ENCODE measurements around the gene TGFBR2.

Gene TGFBR2

DNA sequence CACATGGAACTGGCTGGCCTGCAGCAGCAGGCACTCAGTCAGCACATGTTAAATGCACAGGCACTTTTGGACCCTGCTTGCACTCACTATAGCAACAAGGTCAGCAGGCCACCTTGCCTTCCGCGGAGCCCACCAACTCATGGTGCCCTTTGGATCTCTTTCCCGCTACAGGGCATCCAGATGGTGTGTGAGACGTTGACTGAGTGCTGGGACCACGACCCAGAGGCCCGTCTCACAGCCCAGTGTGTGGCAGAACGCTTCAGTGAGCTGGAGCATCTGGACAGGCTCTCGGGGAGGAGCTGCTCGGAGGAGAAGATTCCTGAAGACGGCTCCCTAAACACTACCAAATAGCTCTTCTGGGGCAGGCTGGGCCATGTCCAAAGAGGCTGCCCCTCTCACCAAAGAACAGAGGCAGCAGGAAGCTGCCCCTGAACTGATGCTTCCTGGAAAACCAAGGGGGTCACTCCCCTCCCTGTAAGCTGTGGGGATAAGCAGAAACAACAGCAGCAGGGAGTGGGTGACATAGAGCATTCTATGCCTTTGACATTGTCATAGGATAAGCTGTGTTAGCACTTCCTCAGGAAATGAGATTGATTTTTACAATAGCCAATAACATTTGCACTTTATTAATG lies 85.0 kb downstream of the TGFBR2 start:
- DNase-seq (ENCODE audit: low read depth in 3 of 3, low spot score in 1 of 3) = no peak

DNA sequence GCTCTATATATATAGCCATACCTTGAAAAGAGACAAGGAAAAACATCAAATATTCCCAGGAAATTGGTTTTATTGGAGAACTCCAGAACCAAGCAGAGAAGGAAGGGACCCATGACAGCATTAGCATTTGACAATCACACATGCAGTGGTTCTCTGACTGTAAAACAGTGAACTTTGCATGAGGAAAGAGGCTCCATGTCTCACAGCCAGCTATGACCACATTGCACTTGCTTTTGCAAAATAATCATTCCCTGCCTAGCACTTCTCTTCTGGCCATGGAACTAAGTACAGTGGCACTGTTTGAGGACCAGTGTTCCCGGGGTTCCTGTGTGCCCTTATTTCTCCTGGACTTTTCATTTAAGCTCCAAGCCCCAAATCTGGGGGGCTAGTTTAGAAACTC lies 85.5 kb downstream of the TGFBR2 start:
- DNase-seq (ENCODE audit: low read depth in 3 of 3, low spot score in 1 of 3) = no peak

DNA sequence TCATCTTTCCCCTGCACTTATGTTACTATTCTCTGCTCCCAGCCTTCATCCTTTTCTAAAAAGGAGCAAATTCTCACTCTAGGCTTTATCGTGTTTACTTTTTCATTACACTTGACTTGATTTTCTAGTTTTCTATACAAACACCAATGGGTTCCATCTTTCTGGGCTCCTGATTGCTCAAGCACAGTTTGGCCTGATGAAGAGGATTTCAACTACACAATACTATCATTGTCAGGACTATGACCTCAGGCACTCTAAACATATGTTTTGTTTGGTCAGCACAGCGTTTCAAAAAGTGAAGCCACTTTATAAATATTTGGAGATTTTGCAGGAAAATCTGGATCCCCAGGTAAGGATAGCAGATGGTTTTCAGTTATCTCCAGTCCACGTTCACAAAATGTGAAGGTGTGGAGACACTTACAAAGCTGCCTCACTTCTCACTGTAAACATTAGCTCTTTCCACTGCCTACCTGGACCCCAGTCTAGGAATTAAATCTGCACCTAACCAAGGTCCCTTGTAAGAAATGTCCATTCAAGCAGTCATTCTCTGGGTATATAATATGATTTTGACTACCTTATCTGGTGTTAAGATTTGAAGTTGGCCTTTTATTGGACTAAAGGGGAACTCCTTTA lies 86.2 kb downstream of the TGFBR2 start:
- no peak for DNase-seq (ENCODE audit: low read depth in 3 of 3, low spot score in 1 of 3)

DNA sequence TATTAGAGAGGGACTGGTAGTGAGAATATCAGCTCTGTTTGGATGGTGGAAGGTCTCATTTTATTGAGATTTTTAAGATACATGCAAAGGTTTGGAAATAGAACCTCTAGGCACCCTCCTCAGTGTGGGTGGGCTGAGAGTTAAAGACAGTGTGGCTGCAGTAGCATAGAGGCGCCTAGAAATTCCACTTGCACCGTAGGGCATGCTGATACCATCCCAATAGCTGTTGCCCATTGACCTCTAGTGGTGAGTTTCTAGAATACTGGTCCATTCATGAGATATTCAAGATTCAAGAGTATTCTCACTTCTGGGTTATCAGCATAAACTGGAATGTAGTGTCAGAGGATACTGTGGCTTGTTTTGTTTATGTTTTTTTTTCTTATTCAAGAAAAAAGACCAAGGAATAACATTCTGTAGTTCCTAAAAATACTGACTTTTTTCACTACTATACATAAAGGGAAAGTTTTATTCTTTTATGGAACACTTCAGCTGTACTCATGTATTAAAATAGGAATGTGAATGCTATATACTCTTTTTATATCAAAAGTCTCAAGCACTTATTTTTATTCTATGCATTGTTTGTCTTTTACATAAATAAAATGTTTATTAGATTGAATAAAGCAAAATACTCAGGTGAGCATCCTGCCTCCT lies 87.2 kb downstream of the TGFBR2 start:
- peak in 2 of 3 donors; percentile 9 to 16 for DNase-seq (ENCODE audit: low read depth in 3 of 3, low spot score in 1 of 3)

DNA sequence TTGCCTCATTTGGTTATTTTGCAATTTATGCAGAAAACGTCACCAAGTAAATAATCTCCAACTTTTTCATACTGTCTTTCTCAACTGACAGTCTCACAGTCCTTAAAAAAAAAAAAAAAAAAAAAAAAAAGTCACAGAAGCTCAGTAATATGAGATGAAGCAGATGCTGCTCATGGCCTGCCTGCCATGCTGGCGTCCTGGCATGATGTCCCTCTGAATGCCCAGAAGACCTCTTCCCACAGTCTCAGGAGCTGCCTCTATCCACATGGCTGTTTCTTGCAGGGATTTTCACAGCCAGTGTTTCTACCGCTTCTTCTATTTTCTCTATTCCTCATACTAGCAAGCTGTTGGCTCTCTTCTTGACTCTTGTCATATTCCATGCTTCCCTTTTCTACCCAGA lies 87.7 kb downstream of the TGFBR2 start:
- DNase-seq (ENCODE audit: low read depth in 3 of 3, low spot score in 1 of 3) = no peak

DNA sequence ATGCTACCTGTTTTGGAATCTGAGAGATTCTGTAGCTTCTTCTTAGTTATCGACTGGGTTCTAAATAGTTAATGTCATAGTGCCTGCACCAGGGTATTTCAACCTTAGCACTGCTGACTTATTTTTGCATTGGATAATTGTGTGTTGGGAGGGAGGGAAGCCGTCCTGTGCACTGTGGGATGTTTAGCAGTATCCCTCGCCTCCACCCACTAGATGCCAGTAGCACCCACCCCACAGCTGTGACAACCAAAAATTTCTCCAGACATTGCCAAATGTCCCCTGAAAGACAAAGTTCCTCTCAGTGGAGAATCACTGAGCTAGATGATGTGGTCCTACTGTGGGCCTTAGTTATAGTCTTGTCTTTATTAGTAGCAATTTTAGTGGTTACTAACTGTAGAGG lies 88.3 kb downstream of the TGFBR2 start:
- no peak for DNase-seq (ENCODE audit: low read depth in 3 of 3, low spot score in 1 of 3)

DNA sequence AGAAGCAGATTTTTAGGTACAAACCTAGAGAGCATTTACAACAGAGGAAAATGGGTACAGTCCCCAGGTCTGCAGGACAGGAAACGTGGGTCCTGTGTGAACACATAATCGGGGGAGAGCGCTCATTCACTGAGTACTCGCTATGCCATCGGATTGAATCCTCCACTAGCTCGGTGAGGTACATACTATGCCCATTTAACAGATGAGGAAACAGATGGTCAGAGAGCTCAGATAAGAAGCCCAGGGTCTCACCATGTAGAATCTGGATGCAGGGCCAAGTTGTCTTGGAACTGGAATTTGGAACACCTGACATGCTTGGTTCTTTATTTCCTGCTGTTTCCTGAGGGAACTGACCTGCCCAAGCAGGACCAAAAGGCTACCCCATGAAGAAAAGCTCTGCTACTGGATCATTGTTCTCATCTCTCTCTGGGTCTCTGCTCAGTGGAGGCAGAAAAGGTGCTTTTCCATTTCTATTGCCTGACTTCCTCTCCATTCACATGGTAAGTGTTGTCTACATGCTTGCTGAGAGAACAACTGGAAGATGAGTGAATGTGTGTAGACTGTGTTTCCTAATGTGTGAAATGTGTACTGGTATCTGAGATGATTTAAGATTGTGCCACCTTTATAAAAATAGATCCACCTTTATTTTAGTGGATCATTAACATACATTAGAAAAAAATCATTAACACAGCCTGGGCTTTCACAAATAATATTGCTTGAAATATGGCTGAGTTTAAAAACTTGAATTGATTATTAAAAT lies 89.1 kb downstream of the TGFBR2 start:
- DNase-seq (ENCODE audit: low read depth in 3 of 3, low spot score in 1 of 3) = no peak

DNA sequence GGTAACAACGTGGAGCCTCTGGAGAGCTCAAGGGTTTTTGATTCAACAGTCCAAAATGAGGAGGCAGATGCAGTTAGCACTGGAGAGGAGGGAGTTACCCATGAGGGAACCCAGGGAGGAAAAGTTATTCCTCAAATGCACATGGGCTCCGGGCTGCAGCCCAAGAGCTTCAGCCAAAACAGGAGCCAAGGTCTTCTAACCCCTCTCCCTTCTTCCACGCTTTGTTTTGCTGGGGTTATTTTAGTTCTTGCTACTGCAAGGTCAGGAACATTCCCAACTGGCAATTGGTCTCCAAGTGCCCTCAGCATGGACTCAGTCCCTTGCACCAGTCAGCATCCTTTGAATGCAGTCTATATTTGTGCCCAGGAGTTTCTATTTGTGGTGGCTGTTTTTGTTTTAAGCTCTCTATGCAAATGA lies 90.0 kb downstream of the TGFBR2 start:
- DNase-seq (ENCODE audit: low read depth in 3 of 3, low spot score in 1 of 3) = no peak

DNA sequence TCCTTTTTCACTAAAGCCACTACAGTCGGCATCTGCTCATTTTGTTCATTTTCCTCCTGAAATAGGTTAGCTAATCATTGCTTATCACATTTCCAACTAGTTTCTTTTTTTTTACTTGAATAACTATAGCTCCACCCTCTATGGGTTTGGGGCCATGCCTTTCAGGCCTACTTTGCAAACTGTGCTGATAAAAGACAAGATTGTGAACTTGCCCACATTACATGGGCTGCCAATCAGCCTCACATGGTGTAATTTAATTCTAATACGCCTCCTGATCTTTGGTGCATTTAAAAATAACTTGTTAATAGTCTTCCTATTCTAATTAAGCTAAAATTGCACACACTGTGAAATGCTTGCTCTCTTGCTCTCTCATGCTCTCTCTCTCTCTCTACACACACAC lies 90.5 kb downstream of the TGFBR2 start:
- DNase-seq (ENCODE audit: low read depth in 3 of 3, low spot score in 1 of 3) = no peak

DNA sequence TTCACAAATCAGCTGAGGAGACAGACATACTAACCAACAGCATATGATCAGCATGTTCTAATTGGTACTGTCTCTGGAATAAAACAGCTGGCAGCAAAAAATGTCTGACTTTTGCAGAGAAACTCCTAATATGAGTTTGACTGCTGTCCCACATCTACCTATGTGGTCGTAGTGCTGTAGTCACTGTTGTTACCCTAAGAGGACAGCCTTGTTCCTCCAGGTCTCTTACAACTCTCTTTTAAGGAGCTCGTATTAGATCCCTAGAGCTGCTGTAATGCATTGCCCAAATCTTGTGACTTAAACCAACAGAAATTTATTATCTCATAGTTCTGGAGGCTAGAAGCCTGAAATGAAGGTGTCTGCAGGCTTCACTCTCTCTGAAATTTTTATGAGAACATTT lies 92.1 kb downstream of the TGFBR2 start:
- DNase-seq (ENCODE audit: low read depth in 3 of 3, low spot score in 1 of 3) = no peak

DNA sequence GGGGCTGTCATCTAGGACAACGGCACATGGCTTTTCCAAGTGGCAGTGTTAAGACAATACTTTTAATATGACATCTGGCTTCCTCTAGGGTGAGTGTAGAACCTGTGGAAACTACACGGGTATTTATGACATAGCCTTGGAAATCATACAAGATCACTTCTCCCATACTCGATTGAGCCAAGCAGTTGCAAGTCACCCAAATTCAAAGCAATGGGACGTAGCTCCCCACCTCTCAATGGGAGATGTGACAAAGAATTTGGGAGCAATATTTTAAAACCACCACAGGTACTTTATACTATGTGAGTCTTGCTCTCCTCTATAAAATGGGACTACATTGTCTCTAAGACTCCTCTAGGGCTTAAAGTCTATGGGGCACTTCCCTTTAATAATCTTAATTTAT lies 93.5 kb downstream of the TGFBR2 start:
- DNase-seq (ENCODE audit: low read depth in 3 of 3, low spot score in 1 of 3) = no peak

DNA sequence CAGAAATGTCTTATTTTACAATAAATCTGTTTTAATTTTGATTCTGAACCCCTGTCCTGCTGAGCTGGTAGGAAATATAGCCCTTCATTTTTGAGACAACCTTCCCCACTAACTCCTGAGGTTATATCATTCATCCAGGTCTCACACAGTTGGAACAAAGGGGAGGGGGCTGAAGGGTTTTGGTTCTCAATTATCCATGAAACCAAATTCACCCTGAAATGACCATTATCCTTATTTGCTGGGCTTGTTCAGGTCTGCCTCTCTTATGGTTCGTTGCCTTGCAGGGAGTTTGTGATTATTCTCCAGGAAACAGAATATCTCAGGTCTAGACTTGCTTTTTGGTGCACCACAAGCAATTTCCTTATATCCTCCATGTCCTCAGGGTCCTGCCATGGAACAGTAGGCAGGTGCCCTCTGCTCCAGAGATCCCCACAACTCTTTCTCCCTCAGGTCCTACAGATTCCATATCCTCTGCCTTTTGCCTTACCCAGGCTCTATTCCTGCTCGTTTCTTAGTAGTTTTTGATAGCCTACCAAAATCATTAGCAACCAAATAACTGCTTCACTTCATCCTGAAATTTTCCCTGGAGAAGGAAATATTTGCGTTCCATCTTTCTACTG lies 94.4 kb downstream of the TGFBR2 start:
- DNase-seq (ENCODE audit: low read depth in 3 of 3, low spot score in 1 of 3) = no peak

DNA sequence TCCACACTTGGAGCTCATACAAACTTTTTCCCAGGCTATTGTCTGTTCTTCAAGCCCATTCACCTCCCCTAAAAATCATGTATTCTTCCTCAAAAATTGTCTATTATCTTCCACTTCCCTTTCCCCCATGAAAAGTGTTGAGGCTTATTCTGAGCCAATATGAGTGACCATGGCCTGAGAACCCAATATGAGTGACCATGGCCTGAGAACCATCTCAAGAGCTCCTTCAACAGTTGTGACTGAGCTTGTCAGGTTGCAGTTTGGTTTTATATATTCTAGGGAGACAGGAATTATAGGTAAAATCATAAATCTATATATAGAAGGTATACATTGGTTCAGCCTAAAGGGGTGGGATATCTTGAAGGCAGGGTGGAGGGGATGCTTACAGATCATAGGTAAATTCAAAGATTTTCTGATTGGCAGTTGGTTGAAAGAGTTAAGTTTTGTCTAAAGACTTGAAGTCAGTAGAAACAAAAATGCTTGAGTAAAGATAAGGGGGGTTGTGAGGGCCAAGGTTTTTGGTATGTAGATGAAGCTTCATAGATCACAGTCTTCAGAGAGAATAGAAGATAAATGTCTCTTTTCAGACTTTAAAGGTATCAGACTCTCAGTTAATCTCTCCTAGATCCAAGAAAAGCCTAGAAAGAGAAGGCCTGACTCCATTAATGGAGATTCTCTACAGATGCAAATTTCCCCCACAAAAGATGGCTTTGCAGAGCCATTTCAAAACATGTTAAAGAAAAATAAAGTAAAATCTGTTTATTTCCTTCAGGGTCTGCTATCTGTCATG lies 95.8 kb downstream of the TGFBR2 start:
- DNase-seq (ENCODE audit: low read depth in 3 of 3, low spot score in 1 of 3) = no peak

DNA sequence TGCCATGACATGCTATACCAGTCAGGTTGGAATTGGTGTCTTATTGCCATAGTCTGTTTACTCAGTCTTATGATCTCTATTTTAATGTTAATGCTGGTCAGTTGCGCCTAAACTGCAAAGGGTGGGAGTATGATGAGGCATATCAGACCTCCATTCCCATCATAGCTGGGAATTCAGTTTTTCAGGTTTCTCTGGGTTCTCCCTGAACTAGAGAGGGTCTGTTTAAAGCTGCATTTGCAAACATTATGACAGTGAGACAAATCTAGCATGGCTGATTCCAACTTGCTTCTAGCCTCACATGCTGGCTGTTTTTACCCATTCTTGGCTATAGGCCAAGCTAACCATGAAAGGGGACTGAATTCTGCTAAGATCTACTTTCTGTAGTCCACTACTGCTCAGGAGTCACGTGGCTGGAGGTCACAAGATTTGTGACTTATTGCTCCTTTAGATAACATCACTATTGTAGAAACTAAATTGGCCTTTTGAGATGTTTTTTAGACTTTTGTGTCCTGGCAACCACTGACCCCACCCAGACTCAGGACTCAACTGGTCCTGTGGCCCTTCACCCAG lies 96.5 kb downstream of the TGFBR2 start:
- DNase-seq (ENCODE audit: low read depth in 3 of 3, low spot score in 1 of 3) = no peak

DNA sequence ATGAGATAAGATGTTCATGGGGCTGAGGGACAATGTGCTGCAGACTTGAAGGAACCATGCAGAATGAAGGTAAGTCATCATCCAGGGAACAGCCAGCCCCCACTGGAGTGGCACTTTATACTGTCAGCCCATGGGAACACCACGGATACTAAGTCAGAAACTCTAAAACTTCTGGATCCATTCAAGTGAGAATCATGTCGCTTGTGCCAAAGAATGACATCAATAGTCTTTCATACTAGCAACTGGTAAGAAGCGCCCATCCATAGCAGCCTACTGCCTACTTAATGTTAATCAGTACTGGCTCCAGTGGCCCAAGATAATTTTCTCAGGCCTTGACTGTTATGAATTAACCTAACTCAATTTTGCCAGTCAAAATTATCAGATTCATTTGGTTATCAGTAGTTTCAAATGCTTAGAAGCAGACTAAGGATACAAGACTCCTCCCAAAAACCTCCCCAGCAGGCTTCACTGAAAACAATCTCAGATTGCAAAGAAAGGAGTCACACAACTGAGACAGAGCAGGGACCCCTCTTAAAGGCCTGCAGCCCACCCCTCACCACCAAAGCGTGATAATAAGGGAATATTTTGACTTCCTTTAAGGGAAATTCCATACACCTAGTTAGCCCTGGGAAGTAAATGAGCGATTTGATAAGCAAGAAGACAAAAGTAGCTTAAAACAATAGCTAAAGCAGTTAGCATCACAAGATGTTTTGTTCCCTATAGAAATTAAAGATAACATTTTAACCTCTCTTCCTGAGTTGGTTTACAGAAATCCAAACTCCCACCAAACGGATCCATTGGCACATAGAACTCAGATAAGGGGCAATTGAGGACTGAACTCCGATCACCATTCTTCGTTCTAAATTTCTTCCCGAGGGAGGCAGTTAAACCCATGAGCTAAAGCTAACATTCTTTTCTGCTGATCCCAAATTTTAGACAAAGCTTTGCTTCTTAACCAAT lies 98.8 kb downstream of the TGFBR2 start:
- no peak for DNase-seq (ENCODE audit: low read depth in 3 of 3, low spot score in 1 of 3)

DNA sequence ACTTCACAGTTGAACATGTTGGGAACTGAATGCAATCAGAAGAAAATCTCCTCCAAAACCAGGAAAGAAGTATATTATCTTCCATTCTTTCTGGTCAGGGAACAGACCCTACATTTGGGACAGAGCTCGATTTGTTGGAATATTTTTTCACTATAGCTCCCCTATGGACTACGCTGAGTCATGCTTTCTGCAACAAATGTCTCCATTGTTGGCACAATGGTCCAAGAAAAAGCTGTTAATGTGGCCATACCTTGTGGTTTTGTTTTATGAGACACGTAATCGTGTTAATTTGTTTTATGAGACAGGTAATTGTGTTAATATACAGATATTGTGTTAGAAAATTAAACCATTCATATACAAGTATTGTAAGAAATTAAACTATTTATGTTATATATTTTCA lies 101.4 kb downstream of the TGFBR2 start:
- DNase-seq (ENCODE audit: low read depth in 3 of 3, low spot score in 1 of 3) = no peak

DNA sequence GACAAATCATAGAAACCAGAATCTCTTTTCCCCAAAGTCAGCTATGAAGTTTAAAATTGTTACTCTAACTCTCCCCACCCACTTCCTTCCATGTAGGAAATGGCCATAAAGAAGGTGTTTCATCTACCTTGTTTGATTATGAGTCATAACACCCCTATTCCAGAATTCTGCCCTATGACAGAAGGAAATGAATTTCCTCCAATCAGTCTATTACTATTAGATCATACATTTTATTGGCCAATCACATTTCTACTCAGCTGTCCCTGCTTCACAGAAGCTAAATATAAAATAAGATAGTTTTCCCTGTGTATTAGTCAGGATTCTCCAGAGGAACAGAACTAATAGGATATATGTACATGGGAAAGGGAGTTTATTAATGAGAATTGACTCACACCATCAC lies 102.1 kb downstream of the TGFBR2 start:
- no peak for DNase-seq (ENCODE audit: low read depth in 3 of 3, low spot score in 1 of 3)

DNA sequence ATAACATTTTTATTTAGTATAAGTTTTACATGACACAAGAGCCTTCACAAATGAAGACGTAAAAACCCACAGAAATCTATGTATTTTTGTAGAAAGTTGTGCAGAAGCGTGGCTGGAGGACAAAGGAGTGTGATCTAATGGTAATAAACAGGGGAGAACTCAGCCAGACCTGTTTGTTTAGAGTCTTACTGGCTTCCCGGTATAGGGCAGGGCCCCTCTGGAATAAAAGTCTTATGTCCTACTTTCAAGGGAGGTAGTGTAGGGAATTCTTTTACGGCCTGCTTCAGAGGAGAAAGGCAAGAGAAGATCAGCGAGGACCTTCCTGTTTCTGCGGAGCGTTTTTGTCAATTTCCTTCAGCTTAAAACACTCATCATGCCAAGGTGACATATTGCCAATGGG lies 103.6 kb downstream of the TGFBR2 start:
- no peak for DNase-seq (ENCODE audit: low read depth in 3 of 3, low spot score in 1 of 3)

DNA sequence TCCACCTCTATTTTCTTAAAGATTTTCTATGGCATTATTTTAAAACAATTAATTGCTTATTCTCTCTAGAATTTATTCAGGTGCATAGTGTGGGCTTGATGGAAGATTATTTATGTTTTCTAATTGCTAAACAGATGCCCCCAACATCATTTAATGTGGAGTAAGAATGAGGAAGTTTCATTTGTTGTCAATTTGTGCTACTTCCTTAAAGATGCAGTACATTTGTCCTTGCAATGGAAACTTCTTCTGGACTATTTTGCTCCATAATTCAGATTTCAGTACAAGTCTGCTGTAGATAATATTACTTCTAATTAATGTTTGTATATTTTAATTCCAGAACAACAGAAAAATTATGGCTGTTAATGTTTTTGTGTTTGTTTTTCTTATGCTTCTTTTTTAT lies 104.8 kb downstream of the TGFBR2 start:
- DNase-seq (ENCODE audit: low read depth in 3 of 3, low spot score in 1 of 3) = no peak
